Measurements from ENCODE around the gene SCN5A. TPM values are rescaled to one million over a fixed set of nuclear protein-coding genes. Genes with fewer than 3 reads are reported as not detected.

SCN5A gene
- total and polyA plus RNA-seq, 2 of the 8 experiments (the other 6 are each of a cell fraction or from before 2014, with no cell fraction given) = 4.8 to 11.4 TPM

DNA sequence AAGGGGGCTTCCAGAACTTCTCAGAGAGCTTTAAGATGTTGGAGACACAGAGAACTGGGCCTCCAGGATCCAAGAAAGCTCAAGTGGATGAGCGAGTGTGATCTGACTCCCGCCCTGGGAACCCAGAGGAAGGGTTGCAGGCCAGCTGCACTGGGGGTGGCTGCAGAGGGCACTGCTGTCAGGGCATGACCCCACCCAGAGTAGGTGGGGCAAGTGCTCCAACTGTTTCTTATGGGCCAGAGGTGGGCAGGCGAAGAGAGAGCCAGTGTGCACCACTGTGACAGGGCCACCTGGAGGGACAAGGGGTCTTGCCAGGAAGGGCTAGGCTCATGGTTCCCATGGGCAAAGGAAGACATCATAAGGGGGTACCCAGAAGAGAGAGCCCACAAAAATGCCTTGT, 104.6 kb downstream of the SCN5A start:
- peaks cover 0 to 5% (median 1%) of the 10 kb centered on the region in 4 experiments; a peak in 1 of 7 replicates for H3K4me1 ChIP-seq (replicated peaks in 1 of 4; ENCODE audit: control insufficient read depth in 3 of 4, insufficient read depth in 4 of 4, low read length in 3 of 4)
- H3K79me2 ChIP-seq (ENCODE audit: control insufficient read depth in 1 of 2, insufficient read depth in 2 of 2, low read length in 2 of 2) = no peaks in the 10 kb centered on the region
- peaks cover 0 to 2% of the 10 kb centered on the region in 2 experiments for H4K20me1 ChIP-seq (replicated peaks in 1 of 2; ENCODE audit: control insufficient read depth in 1 of 2, insufficient read depth in 2 of 2, low read length in 2 of 2)
- no peaks in the 10 kb centered on the region for H3K27me3 ChIP-seq (replicated peaks in 1 of 4; ENCODE audit: control insufficient read depth in 3 of 4, extremely low read depth in 1 of 4, insufficient read depth in 3 of 4, low read length in 3 of 4)
- no peak overlapping the region; the same call in 1 of the 2 replicates for H4K8ac ChIP-seq (ENCODE audit: extremely low read depth, insufficient read depth, low read length)
- WGBS, 2 experiments (ENCODE audit: extremely low coverage in 1 of 2, insufficient coverage in 1 of 2, insufficient read length in 1 of 2, insufficient replicate concordance in 2 of 2, low coverage in 1 of 2, low lambda C conversion rate in 2 of 2, missing lambda C conversion rate in 1 of 2) = 89% methylated on average over 3 of the region's 3 CpGs; no CpG with 5 or more reads in 1 of the 2 experiments
- H3K9ac ChIP-seq (replicated peaks in 1 of 4; ENCODE audit: extremely low read depth in 1 of 4, low read depth in 3 of 4, low read length in 3 of 4) = no peak overlapping the region
- no peak overlapping the region for H3K4me2 ChIP-seq (ENCODE audit: insufficient read depth in 1 of 2, low read depth in 2 of 2, low read length in 2 of 2)
- no peaks in the 10 kb centered on the region for H3K9me3 ChIP-seq (ENCODE audit: insufficient read depth in 2 of 2, low read depth in 1 of 2, low read length in 1 of 2)
- H3K27ac ChIP-seq (ENCODE audit: low read depth, low read length) = no peak overlapping the region
- no peaks in the 10 kb centered on the region for H3K36me3 ChIP-seq (ENCODE audit: control insufficient read depth in 2 of 4, insufficient read depth in 4 of 4, low read length in 3 of 4)
- no peak overlapping the region for H2BK120ac ChIP-seq (replicated peaks; ENCODE audit: low read depth, low read length)
- no peak overlapping the region for H3K18ac ChIP-seq (ENCODE audit: extremely low read depth, low read length)
- no peak overlapping the region for H4K5ac ChIP-seq (ENCODE audit: insufficient read length, low read depth, low read length)
- ChIA-PET CTCF (ENCODE audit: partially characterized antibody) (interaction anchor here (0.6 to 5.3 kb wide), 13 partner anchors 13 to 545 kb away, joined by 3 to 16 read pairs (median 5); no protein-coding TSS in a partner anchor), POLR2A (ENCODE audit: partially characterized antibody) (no interaction called here)
- H3K56ac ChIP-seq (replicated peaks; ENCODE audit: insufficient read length, low read depth, low read length) = no peak overlapping the region
- no peak for FAIRE-seq
- no peak overlapping the region for H3K14ac ChIP-seq (ENCODE audit: insufficient read length)
- no peak overlapping the region for H2BK20ac ChIP-seq (ENCODE audit: low read length)
- no peak overlapping the region for H2BK15ac ChIP-seq (ENCODE audit: low read length)
- H3K4me3 ChIP-seq (ENCODE audit: extremely low read depth in 1 of 4, insufficient read depth in 2 of 4, low read depth in 3 of 4, low read length in 4 of 4) = no peak overlapping the region
- no peak overlapping the region for H2AK5ac ChIP-seq (ENCODE audit: low read depth, low read length)
- H3K23me2 ChIP-seq (ENCODE audit: low read depth, low read length) = no peaks in the 10 kb centered on the region
- no peak for DNase-seq (ENCODE audit: low read depth in 1 of 2, low spot score in 2 of 2)
- H3K79me1 ChIP-seq (ENCODE audit: low read depth, low read length) = no peaks in the 10 kb centered on the region
- H2AFZ ChIP-seq (ENCODE audit: low read length) = no peak overlapping the region
- H3K4ac ChIP-seq (replicated peaks; ENCODE audit: insufficient read length, low read depth, low read length) = no peak overlapping the region
- no peak overlapping the region for H2BK12ac ChIP-seq (ENCODE audit: low read depth, low read length)
- no peak overlapping the region for H3K23ac ChIP-seq (ENCODE audit: insufficient read length)
- H2BK5ac ChIP-seq (ENCODE audit: low read depth, low read length) = no peak overlapping the region
- H4K91ac ChIP-seq (replicated peaks; ENCODE audit: insufficient read length, low read length) = no peak overlapping the region
- no peak for TF ChIP-seq BCL11A (IDR thresholded peaks at IDR 0.05; ENCODE audit: low read depth in 2 of 2, low read length in 2 of 2)
- no peak for TF ChIP-seq SIX5 (IDR thresholded peaks at IDR 0.05; ENCODE audit: low read depth, low read length)
- TF ChIP-seq TCF12 (IDR thresholded peaks at IDR 0.05; ENCODE audit: low read depth, low read length) = no peak
- no peak for TF ChIP-seq JUND (IDR thresholded peaks at IDR 0.05; ENCODE audit: low read length)
- TF ChIP-seq, protein P1, sequence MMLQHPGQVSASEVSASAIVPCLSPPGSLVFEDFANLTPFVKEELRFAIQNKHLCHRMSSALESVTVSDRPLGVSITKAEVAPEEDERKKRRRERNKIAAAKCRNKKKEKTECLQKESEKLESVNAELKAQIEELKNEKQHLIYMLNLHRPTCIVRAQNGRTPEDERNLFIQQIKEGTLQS (IDR thresholded peaks at IDR 0.05; ENCODE audit: insufficient read depth, low read depth, low read length) = no peak
- no peak for TF ChIP-seq HDAC6 (IDR thresholded peaks at IDR 0.05; ENCODE audit: low read depth, low read length)
- no peak for TF ChIP-seq CEBPB (IDR thresholded peaks at IDR 0.05; ENCODE audit: low read depth, low read length)
- TF ChIP-seq, protein P2, sequence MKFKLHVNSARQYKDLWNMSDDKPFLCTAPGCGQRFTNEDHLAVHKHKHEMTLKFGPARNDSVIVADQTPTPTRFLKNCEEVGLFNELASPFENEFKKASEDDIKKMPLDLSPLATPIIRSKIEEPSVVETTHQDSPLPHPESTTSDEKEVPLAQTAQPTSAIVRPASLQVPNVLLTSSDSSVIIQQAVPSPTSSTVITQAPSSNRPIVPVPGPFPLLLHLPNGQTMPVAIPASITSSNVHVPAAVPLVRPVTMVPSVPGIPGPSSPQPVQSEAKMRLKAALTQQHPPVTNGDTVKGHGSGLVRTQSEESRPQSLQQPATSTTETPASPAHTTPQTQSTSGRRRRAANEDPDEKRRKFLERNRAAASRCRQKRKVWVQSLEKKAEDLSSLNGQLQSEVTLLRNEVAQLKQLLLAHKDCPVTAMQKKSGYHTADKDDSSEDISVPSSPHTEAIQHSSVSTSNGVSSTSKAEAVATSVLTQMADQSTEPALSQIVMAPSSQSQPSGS (IDR thresholded peaks at IDR 0.05; ENCODE audit: low read length) = no peak
- no peak for TF ChIP-seq EP300 (IDR thresholded peaks at IDR 0.05; ENCODE audit: borderline replicate concordance in 1 of 2, low read depth in 2 of 2, low read length in 2 of 2)
- TF ChIP-seq SUZ12 (IDR thresholded peaks at IDR 0.05; ENCODE audit: low read length) = no peak
- TF ChIP-seq GTF2F1 (IDR thresholded peaks at IDR 0.05; ENCODE audit: borderline replicate concordance, low read depth, low read length) = no peak
- TF ChIP-seq, protein P3, sequence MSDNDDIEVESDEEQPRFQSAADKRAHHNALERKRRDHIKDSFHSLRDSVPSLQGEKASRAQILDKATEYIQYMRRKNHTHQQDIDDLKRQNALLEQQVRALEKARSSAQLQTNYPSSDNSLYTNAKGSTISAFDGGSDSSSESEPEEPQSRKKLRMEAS (IDR thresholded peaks at IDR 0.05) = no peak
